Gastroesophageal sphincter (tissue), 3 donors: ENCODE measurements around the gene PAQR3.

Source experiments
- EP300 ChIP-seq: sonication (generic); formaldehyde crosslinking; IDR thresholded peaks from one replicate; pipeline ENCODE4 v1.6.1; 2017; ENCODE audit warnings: antibody characterized with exemption, mild to moderate bottlenecking
- POLR2A ChIP-seq, 2 donors: fragments of 450-650 bp; IDR thresholded peaks; one replicate each; pipeline ENCODE4 v1.6.1; 2017; ENCODE audit warnings: antibody characterized with exemption in 2 of 2, mild to moderate bottlenecking in 2 of 2, moderate library complexity in 1 of 2
- POLR2AphosphoS5 ChIP-seq: sonication (generic); formaldehyde crosslinking; IDR thresholded peaks from one replicate; pipeline ENCODE4 v1.6.1; 2017; ENCODE audit warnings: antibody characterized with exemption
- TF ChIP-seq, protein P1 (sequence below), 4 experiments: fragments of 200-600 bp in 2 of 4; fragments of 450-650 bp in 2 of 4; sonication (generic) in 1 of 4; IDR thresholded peaks; one replicate each; pipeline ENCODE4 v1.5.1; 2017 to 2019; ENCODE audit warnings: antibody characterized with exemption in 4 of 4, mild to moderate bottlenecking in 2 of 4, moderate library complexity in 2 of 4

DNA sequence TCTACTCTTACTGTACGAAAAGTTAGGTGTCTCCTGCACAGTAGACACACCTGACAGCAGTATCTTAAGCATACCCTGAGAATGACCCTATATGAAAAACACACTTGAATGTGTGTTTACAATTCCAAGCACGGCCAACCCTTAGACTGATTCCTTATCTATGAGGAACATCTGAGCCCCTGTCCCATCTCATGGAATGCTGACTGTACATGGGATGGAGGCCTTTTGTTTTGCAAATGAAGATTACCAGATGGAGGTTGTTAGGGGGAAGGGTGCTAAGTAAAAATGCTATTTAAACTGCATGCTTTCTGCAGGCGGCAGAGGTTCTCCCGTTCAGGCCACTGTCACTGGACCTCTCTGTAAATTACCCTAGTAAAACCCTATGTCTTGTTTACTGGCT lies 2.2 kb downstream of the PAQR3 start:
- TF ChIP-seq, protein P1, sequence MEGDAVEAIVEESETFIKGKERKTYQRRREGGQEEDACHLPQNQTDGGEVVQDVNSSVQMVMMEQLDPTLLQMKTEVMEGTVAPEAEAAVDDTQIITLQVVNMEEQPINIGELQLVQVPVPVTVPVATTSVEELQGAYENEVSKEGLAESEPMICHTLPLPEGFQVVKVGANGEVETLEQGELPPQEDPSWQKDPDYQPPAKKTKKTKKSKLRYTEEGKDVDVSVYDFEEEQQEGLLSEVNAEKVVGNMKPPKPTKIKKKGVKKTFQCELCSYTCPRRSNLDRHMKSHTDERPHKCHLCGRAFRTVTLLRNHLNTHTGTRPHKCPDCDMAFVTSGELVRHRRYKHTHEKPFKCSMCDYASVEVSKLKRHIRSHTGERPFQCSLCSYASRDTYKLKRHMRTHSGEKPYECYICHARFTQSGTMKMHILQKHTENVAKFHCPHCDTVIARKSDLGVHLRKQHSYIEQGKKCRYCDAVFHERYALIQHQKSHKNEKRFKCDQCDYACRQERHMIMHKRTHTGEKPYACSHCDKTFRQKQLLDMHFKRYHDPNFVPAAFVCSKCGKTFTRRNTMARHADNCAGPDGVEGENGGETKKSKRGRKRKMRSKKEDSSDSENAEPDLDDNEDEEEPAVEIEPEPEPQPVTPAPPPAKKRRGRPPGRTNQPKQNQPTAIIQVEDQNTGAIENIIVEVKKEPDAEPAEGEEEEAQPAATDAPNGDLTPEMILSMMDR (IDR thresholded peaks at IDR 0.05) = no peak
- no peak for TF ChIP-seq EP300
- no peak for TF ChIP-seq POLR2AphosphoS5
- no peak for TF ChIP-seq POLR2A (IDR thresholded peaks at IDR 0.05)
